ENCODE measurements around the gene TBXAS1.
"Not testable (repeated sequence)": the region's sequence is repeated elsewhere in the genome, so short reads cannot be mapped to it uniquely, and the experiment has no call there.

The TBXAS1 gene

GRCh38 chr7:139895141-139895829 is 66.2 kb downstream of the TBXAS1 start:
- no peak for DNase-seq

GRCh38 chr7:139896288-139896687 is 67.2 kb downstream of the TBXAS1 start:
- no peak for DNase-seq

GRCh38 chr7:139896831-139897230 is 67.8 kb downstream of the TBXAS1 start:
- DNase-seq, result no peak

GRCh38 chr7:139897422-139898090 is 68.5 kb downstream of the TBXAS1 start:
- DNase-seq, result no peak

- DNase-seq, result no peak
These were observed 69.4 kb downstream of the TBXAS1 start for GRCh38 chr7:139898483-139898882.

GRCh38 chr7:139899328-139899955 is 70.4 kb downstream of the TBXAS1 start:
- DNase-seq, result no peak

GRCh38 chr7:139900326-139900725 is 71.3 kb downstream of the TBXAS1 start:
- no peak for DNase-seq

GRCh38 chr7:139901056-139901795 is 72.2 kb downstream of the TBXAS1 start:
- DNase-seq, result no peak

- no peak for DNase-seq
These were observed 72.8 kb downstream of the TBXAS1 start for GRCh38 chr7:139901901-139902300.

GRCh38 chr7:139902436-139903102 is 73.5 kb downstream of the TBXAS1 start:
- DNase-seq, result no peak

- DNase-seq, result not testable (repeated sequence)
These were observed 74.0 kb downstream of the TBXAS1 start for GRCh38 chr7:139903103-139903477.

GRCh38 chr7:139906879-139907278 is 77.8 kb downstream of the TBXAS1 start:
- no peak for DNase-seq

GRCh38 chr7:139908792-139909191 is 79.7 kb downstream of the TBXAS1 start:
- DNase-seq, result no peak

GRCh38 chr7:139909379-139910050 is 80.5 kb downstream of the TBXAS1 start:
- no peak for DNase-seq

- DNase-seq, result no peak
These were observed 84.2 kb downstream of the TBXAS1 start for GRCh38 chr7:139913021-139913844.

GRCh38 chr7:139913845-139914135 is 84.7 kb downstream of the TBXAS1 start:
- DNase-seq, result no peak

- no peak for DNase-seq
These were observed 85.5 kb downstream of the TBXAS1 start for GRCh38 chr7:139914306-139915267.

- DNase-seq, result no peak
These were observed 86.3 kb downstream of the TBXAS1 start for GRCh38 chr7:139915268-139915863.

- DNase-seq, result peak; percentile 63
These were observed 87.0 kb downstream of the TBXAS1 start for GRCh38 chr7:139915864-139916716.

Measured in stimulated activated naive CD4-positive, alpha-beta T cell treated with Interleukin-2 at 50 U/mL for 16 hours (primary cell).